ENCODE results near the gene ATP6V0A1.

- TF ChIP-seq CTCF (conservative IDR thresholded peaks at IDR 0.05; ENCODE audit: low read depth, low read length) (no peak), EZH2 (IDR thresholded peaks at IDR 0.05; ENCODE audit: borderline replicate concordance, low read depth, low read length, poor library complexity, severe bottlenecking) (no peak)
Observed at GRCh38 chr17:42423766-42424165, 34.9 kb upstream of the ATP6V0A1 start.
